ENCODE data around the gene COL8A1. TPM values are rescaled to one million over a fixed set of nuclear protein-coding genes. Genes with fewer than 3 reads are reported as not detected.

COL8A1 gene
- total and polyA plus RNA-seq, 11 donors: 4.9 to 39.2 (median 21.1) TPM

- ATAC-seq: no peak
- no peak for DNase-seq
- Histone ChIP-seq H3K36me3 (no peaks in the 10 kb centered on the region), H3K27me3 (peaks cover 0 to 2% (median 0%) of the 10 kb centered on the region in 9 donors), H3K27ac (peak overlapping the region in 6 of 12 donors; percentile 32 to 74 (median 64)), H3K9me3 (no peaks in the 10 kb centered on the region), H3K4me1 (peaks cover 0 to 34% (median 7%) of the 10 kb centered on the region in 12 donors), H3K4me3 (no peak overlapping the region)
- intact Hi-C loops (cut with DNase I): loop anchor here in 5 of 10 donors (2.0 to 10.0 kb wide), 4 partner anchors 45 to 111 kb away; no protein-coding TSS in a partner anchor
- no peak for TF ChIP-seq CTCF (IDR thresholded peaks at IDR 0.05)
- TF ChIP-seq POLR2A (IDR thresholded peaks at IDR 0.05): no peak
These were observed 5.6 kb downstream of the COL8A1 start for GRCh38 chr3:99644017-99644416.

- Histone ChIP-seq H3K36me3 (no peaks in the 10 kb centered on the region), H3K4me3 (no peak overlapping the region), H3K9me3 (no peaks in the 10 kb centered on the region), H3K27me3 (no peaks in the 10 kb centered on the region), H3K27ac (peak overlapping the region in 6 of 12 donors; percentile 32 to 74 (median 64)), H3K4me1 (peaks cover 0 to 36% (median 7%) of the 10 kb centered on the region in 12 donors)
- WGBS, 4 donors: 71 to 90% (median 74%) methylated on average over 3 of the region's 3 CpGs
- ATAC-seq (peak in 1 of 4 donors; percentile 18), DNase-seq (no peak)
- intact Hi-C loops (cut with DNase I): loop anchor here in 7 of 10 donors (1.0 to 10.0 kb wide), 7 partner anchors 43 to 110 kb away; no protein-coding TSS in a partner anchor
- no peak for TF ChIP-seq CTCF (IDR thresholded peaks at IDR 0.05)
- no peak for TF ChIP-seq POLR2A (IDR thresholded peaks at IDR 0.05)
These were observed 6.4 kb downstream of the COL8A1 start for GRCh38 chr3:99644746-99645145.

DNA sequence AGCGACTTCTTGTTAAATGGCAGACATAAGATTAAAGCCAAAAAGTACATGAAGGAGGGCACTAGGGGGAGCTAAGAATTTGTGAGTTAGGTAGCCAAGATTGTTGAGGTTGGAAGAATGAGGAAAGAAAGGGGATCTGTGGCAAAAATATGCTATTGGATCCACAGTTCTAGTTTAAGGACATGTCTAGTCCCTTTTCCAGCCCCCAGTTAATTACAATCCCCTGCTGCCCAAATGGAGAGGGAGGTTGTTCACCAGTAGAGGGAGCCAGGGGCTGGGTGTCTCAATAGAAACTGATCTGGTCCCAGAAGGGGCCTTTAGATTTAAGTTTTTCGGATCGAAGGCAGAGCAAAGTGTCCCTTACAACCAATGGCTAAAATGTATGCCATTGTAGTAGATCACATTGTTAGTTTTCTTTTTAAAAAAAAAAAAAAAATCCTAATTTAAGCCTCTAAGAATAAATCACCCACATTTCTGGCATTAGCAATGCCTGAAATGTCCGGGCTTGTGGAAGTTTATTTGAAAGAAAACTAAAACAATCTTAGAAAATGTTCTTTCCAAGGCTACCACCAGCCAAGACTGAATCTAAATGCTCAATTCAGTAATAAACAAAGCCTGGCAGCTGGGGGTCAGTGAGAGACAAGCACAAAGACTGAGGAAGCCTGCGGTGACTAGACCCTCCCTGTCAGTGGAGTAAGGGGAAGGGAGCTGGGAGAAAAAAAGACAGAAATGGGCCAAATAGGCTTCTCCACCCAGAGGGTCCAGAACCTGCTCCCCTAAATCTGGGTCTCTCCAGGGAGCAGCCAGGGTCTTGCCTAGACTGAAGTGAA, 7.1 kb downstream of the COL8A1 start:
- intact Hi-C loops (cut with DNase I): loop anchor here in 7 of 10 donors (1.0 to 10.0 kb wide), 7 partner anchors 42 to 109 kb away; no protein-coding TSS in a partner anchor
- Histone ChIP-seq H3K27ac (peak overlapping the region in 9 of 12 donors; percentile 3 to 74 (median 61)), H3K9me3 (no peaks in the 10 kb centered on the region), H3K4me3 (peak overlapping the region in 2 of 12 donors; percentile 0), H3K4me1 (peaks cover 0 to 44% (median 7%) of the 10 kb centered on the region in 12 donors), H3K27me3 (peaks cover 0 to 4% (median 0%) of the 10 kb centered on the region in 9 donors), H3K36me3 (no peaks in the 10 kb centered on the region)
- TF ChIP-seq POLR2A (IDR thresholded peaks at IDR 0.05) (no peak), CTCF (IDR thresholded peaks at IDR 0.05) (peak; percentile 24 to 70 (median 50))
- peak in 2 of 4 donors; percentile 30 to 38 for ATAC-seq
- DNase-seq: peak in 1 of 5 donors; percentile 15
- WGBS, 4 donors: 71 to 78% (median 76%) methylated on average over 5 of the region's 5 CpGs

GRCh38 chr3:99646107-99646435, 7.7 kb downstream of the COL8A1 start:
- H3K9me3 ChIP-seq: no peaks in the 10 kb centered on the region
- 90 to 100% (median 94%) methylated on average over 1 of the region's 1 CpG for WGBS, 4 donors
- H3K4me1 ChIP-seq: peaks cover 0 to 50% (median 7%) of the 10 kb centered on the region in 12 donors
- H3K4me3 ChIP-seq: peak overlapping the region in 1 of 12 donors; percentile 0
- DNase-seq (no peak), ATAC-seq (no peak)
- peaks cover 0 to 4% (median 0%) of the 10 kb centered on the region in 9 donors for H3K27me3 ChIP-seq
- no peaks in the 10 kb centered on the region for H3K36me3 ChIP-seq
- intact Hi-C loops (cut with DNase I): loop anchor here in 6 of 10 donors (5.0 to 10.0 kb wide), 4 partner anchors 41 to 109 kb away; no protein-coding TSS in a partner anchor
- H3K27ac ChIP-seq: peak overlapping the region in 9 of 12 donors; percentile 32 to 74 (median 61)
- TF ChIP-seq CTCF (IDR thresholded peaks at IDR 0.05) (no peak), POLR2A (IDR thresholded peaks at IDR 0.05) (no peak)
